GM12872 (cell line): ENCODE measurements around the gene TRPC4AP.
A peak's percentile ranks its signal among the peaks of the same experiment; 100 is the strongest.

Experiments
- CTCF ChIP-seq: IDR thresholded peaks from 3 replicates; pipeline ENCODE4 v1.5.1; 2011; ENCODE audit warnings: low read depth, mild to moderate bottlenecking, low read length, moderate library complexity; ENCODE audit not compliant: insufficient read depth

Gene TRPC4AP

GRCh38 chr20:34956041-34956458 lies 136.6 kb downstream of the TRPC4AP start:
- no peak for TF ChIP-seq CTCF

GRCh38 chr20:34955231-34956040 lies 137.2 kb downstream of the TRPC4AP start, which contains the start of the genes GSS and MYH7B:
GSS (minus strand) TSS chr20:34955806; CDS start chr20:34951852, 3,954 bp downstream.
MYH7B (plus strand) TSS chr20:34955868; CDS start chr20:34978006, 22,138 bp downstream.
- peak; percentile 44; the same call in 2 of the 3 replicates for TF ChIP-seq CTCF

DNA sequence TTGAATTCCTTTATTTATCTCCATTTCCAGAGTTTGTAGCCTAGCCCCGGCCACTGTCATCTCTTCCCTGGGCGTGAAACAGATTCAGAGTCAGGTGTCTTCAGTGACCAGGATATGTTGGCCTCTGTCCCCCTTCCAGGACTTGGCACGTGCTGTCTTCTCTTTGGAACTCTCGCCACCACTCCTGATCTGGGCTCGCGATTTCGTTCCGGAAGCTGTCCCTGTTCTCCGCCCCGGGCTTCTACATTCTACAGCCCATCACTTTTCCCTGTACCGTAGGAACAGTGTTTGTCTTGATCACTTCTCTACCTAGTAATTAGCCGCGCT lies 137.7 kb downstream of the TRPC4AP start:
- no peak for TF ChIP-seq CTCF

DNA sequence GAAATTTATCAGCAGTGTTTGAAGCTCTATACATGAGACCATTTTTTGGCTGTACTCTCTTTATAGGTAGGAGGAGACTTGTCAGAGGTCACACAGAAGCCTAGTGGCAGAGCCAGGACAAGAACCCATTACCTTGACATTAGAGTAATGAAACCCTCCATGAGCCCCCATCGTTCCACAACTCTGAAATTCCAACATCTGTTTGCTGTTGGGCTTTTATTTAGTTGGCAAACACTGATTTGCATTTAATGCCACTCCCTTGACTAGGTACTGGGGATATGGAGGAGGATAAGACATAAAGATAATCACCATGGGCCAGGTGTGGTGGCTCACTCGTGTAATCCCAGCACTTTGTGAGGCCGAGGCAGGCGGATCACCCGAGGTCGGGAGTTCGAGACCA lies 138.6 kb downstream of the TRPC4AP start:
- TF ChIP-seq CTCF, result no peak

- no peak for TF ChIP-seq CTCF
These were observed 139.9 kb downstream of the TRPC4AP start for GRCh38 chr20:34952671-34953070.
